CD4-positive, alpha-beta T cell (primary cell): ENCODE results near the gene CCDC152. TPM values are rescaled to one million over a fixed set of nuclear protein-coding genes. Genes with fewer than 3 reads are reported as not detected.

Experiments used
- ATAC-seq: fragments of 200-7000 bp; cut with Tn5 transposase; one replicate; pipeline ENCODE4 v1.10.0; 2022; ENCODE audit warnings: mild to moderate bottlenecking; ENCODE audit not compliant: poor library complexity
- CTCF ChIA-PET: fragments of 350-600 bp; sonication (Branson Sonifier 250); formaldehyde crosslinking; loops from one replicate; lab custom pipeline; 2021; ENCODE audit warnings: antibody characterized with exemption, inconsistent platforms; lab: Charles Lee
- POLR2A ChIA-PET: fragments of 350-600 bp; sonication (Branson Sonifier 250); formaldehyde crosslinking; loops from one replicate; lab custom pipeline; 2021; ENCODE audit warnings: antibody characterized with exemption, inconsistent platforms; lab: Charles Lee
- DNase-seq, 14 experiments: peaks; one replicate each; pipeline ENCODE4 v3.0.0-alpha.2; 2013 to 2020; ENCODE audit warnings: mixed read lengths in 2 of 14
- H3K27ac ChIP-seq, 2 donors: one replicate each; pipeline versions ENCODE4 v1.5.1 to v1.7.0; 2013; ENCODE audit warnings: low read length in 2 of 2, low read depth in 1 of 2, mild to moderate bottlenecking in 1 of 2
- H3K27me3 ChIP-seq, 2 experiments: 1 replicate in 1 of 2; 2 replicates in 1 of 2; pipeline versions ENCODE4 v1.6.1 to v1.7.0; 2013; ENCODE audit warnings: low read length in 2 of 2, control low read depth in 1 of 2, mild to moderate bottlenecking in 1 of 2, moderate library complexity in 1 of 2; ENCODE audit not compliant: insufficient read depth in 2 of 2, control insufficient read depth in 1 of 2
- H3K36me3 ChIP-seq: one replicate; pipeline ENCODE4 v1.6.1; 2013; ENCODE audit warnings: low read length, control low read depth; ENCODE audit not compliant: insufficient read depth
- H3K4me1 ChIP-seq: one replicate; pipeline ENCODE4 v1.6.1; 2013; ENCODE audit warnings: low read length, control low read depth; ENCODE audit not compliant: insufficient read depth
- H3K4me3 ChIP-seq: one replicate; pipeline ENCODE4 v1.5.1; 2013; ENCODE audit warnings: mild to moderate bottlenecking, low read length, moderate library complexity
- H3K9me3 ChIP-seq, 2 experiments: 1 replicate in 1 of 2; 2 replicates in 1 of 2; pipeline versions ENCODE4 v1.6.1 to v1.7.0; 2013; ENCODE audit warnings: low read length in 2 of 2, mild to moderate bottlenecking in 2 of 2, control low read depth in 1 of 2, moderate library complexity in 1 of 2; ENCODE audit not compliant: control insufficient read depth in 1 of 2, insufficient read depth in 1 of 2
- H3K27ac Mint-ChIP-seq: one replicate; pipeline ENCODE4 v1.8.0; 2020; ENCODE audit warnings: mixed read lengths
- H3K27me3 Mint-ChIP-seq: one replicate; pipeline ENCODE4 v1.8.0; 2021; ENCODE audit warnings: mixed read lengths
- H3K36me3 Mint-ChIP-seq: one replicate; pipeline ENCODE4 v1.8.0; 2021; ENCODE audit warnings: low read depth, mixed read lengths
- H3K4me1 Mint-ChIP-seq: one replicate; pipeline ENCODE4 v1.8.0; 2021; ENCODE audit warnings: low read depth, mixed read lengths
- H3K4me3 Mint-ChIP-seq: one replicate; pipeline ENCODE4 v1.8.0; 2020; ENCODE audit warnings: mild to moderate bottlenecking, mixed read lengths
- H3K9me3 Mint-ChIP-seq: one replicate; pipeline ENCODE4 v1.8.0; 2020; ENCODE audit warnings: mixed read lengths
- CTCF ChIP-seq: fragments of 200-600 bp; IDR thresholded peaks from one replicate; pipeline ENCODE4 v1.8.0; 2022; ENCODE audit warnings: antibody characterized with exemption, mild to moderate bottlenecking
- intact Hi-C, 2 experiments: fragments of 100-400 bp; cut with DNase I in 1 of 2; cut with micrococcal nuclease in 1 of 2; formaldehyde crosslinking; loops; one replicate each; pipeline versions ENCODE4 v1.15.1 to v1.9.0; 2023 to 2025; cut with DNase I, micrococcal nuclease
- total RNA-seq, 174 experiments: library from RNA in 2 of 174; stranded (reverse) in 2 of 174; gene quantifications; one replicate each; pipeline ENCODE4 v1.2.3 and lab custom pipeline; 2021 to 2026

The CCDC152 gene
- total RNA-seq, 2 experiments from 2014 or later = 1.2 to 1.6 TPM

GRCh38 chr5:42798284-42799240 lies 41.9 kb downstream of the CCDC152 start:
- no peaks in the 10 kb centered on the region for H3K4me1 Mint-ChIP-seq
- Histone ChIP-seq H3K4me3 (no peak overlapping the region), H3K36me3 (no peaks in the 10 kb centered on the region), H3K27ac (no peak overlapping the region), H3K4me1 (no peaks in the 10 kb centered on the region), H3K9me3 (no peaks in the 10 kb centered on the region), H3K27me3 (no peaks in the 10 kb centered on the region)
- ChIA-PET CTCF (no interaction called here), POLR2A (no interaction called here)
- peaks cover 4% of the 10 kb centered on the region for H3K9me3 Mint-ChIP-seq
- H3K27ac Mint-ChIP-seq = no peak overlapping the region
- H3K36me3 Mint-ChIP-seq = peaks cover 41% of the 10 kb centered on the region
- no peak for DNase-seq
- TF ChIP-seq CTCF = no peak
- no peak for ATAC-seq
- intact Hi-C loops = loop anchor here in 1 of 2 experiments (1.0 kb wide), 1 partner anchor 20 kb away; no protein-coding TSS in a partner anchor
- H3K27me3 Mint-ChIP-seq = no peaks in the 10 kb centered on the region
- H3K4me3 Mint-ChIP-seq = no peak overlapping the region

GRCh38 chr5:42799241-42799608 lies 42.6 kb downstream of the CCDC152 start:
- Histone ChIP-seq H3K4me3 (no peak overlapping the region), H3K4me1 (no peaks in the 10 kb centered on the region), H3K27ac (no peak overlapping the region), H3K27me3 (no peaks in the 10 kb centered on the region), H3K36me3 (no peaks in the 10 kb centered on the region), H3K9me3 (no peaks in the 10 kb centered on the region)
- no peaks in the 10 kb centered on the region for H3K4me1 Mint-ChIP-seq
- no peak for DNase-seq
- TF ChIP-seq CTCF = no peak
- peaks cover 36% of the 10 kb centered on the region for H3K36me3 Mint-ChIP-seq
- ATAC-seq = no peak
- peaks cover 4% of the 10 kb centered on the region for H3K9me3 Mint-ChIP-seq
- H3K27me3 Mint-ChIP-seq = no peaks in the 10 kb centered on the region
- CTCF ChIA-PET = no interaction called here
- intact Hi-C loops = no loop called here
- no peak overlapping the region for H3K4me3 Mint-ChIP-seq
- no peak overlapping the region for H3K27ac Mint-ChIP-seq
- POLR2A ChIA-PET = no interaction called here

GRCh38 chr5:42799668-42800114 lies 43.1 kb downstream of the CCDC152 start:
- H3K36me3 Mint-ChIP-seq = peaks cover 31% of the 10 kb centered on the region
- intact Hi-C loops = no loop called here
- ATAC-seq (no peak), DNase-seq (no peak)
- peaks cover 4% of the 10 kb centered on the region for H3K9me3 Mint-ChIP-seq
- H3K27ac ChIP-seq = no peak overlapping the region
- no peak overlapping the region for H3K4me3 ChIP-seq
- H3K9me3 ChIP-seq = no peaks in the 10 kb centered on the region
- no peak for TF ChIP-seq CTCF
- H3K36me3 ChIP-seq = no peaks in the 10 kb centered on the region
- POLR2A ChIA-PET = no interaction called here
- no peaks in the 10 kb centered on the region for H3K27me3 Mint-ChIP-seq
- H3K27me3 ChIP-seq = no peaks in the 10 kb centered on the region
- H3K4me1 Mint-ChIP-seq = no peaks in the 10 kb centered on the region
- no peak overlapping the region for H3K27ac Mint-ChIP-seq
- CTCF ChIA-PET = no interaction called here
- no peak overlapping the region for H3K4me3 Mint-ChIP-seq
- no peaks in the 10 kb centered on the region for H3K4me1 ChIP-seq
